K562 (cell line): Measurements from ENCODE around the gene ATP8A1. TPM values are rescaled to one million over a fixed set of nuclear protein-coding genes. Genes with fewer than 3 reads are reported as not detected.

Source experiments
- ATAC-seq: fragments of 200-7000 bp; cut with Tn5 transposase; 3 replicates; pipeline ENCODE4 v1.9.1; 2020; ENCODE audit warnings: moderate library complexity
- BruUV-seq: library from RNA; stranded (reverse); fragments of 400-500 nt; replicated peaks from 2 replicates; lab custom pipeline; 2021; lab: Mats Ljungman, UMichigan
- CTCF ChIA-PET: fragments of 300-600 bp; formaldehyde crosslinking; extraction: SDS; loops from one replicate; lab custom pipeline; 2021; ENCODE audit warnings: low intra/inter-chr PET ratio; lab: Yijun Ruan, JAX
- POLR2A ChIA-PET: fragments of 300-600, 350-650 bp; sonication (Branson Sonifier 250); formaldehyde crosslinking; extraction: SDS; loops from one replicate; lab custom pipeline; 2021; ENCODE audit warnings: antibody characterized with exemption, inconsistent platforms; lab: Yijun Ruan, JAX
- DNase-seq, 4 experiments: peaks; one replicate each; pipeline versions ENCODE4 v3.0.0 to v3.0.0-alpha.2; 2011 to 2018; ENCODE audit warnings: low spot score in 3 of 4, mixed read lengths in 3 of 4; ENCODE audit errors: extremely low read depth in 1 of 4
- FAIRE-seq: peaks from 2 replicates; lab custom pipeline; 2011; peaks lifted over from hg19 to GRCh38; lab: Jason Lieb, UNC
- H2AFZ ChIP-seq: 2 replicates; pipeline ENCODE4 v1.6.0; 2011; ENCODE audit warnings: low read depth, low read length, control low read depth, inconsistent platforms
- H3K27ac ChIP-seq: fragments of 200-600 bp; 3 replicates; pipeline ENCODE4 v1.8.0; 2011; ENCODE audit warnings: low read depth, mild to moderate bottlenecking, control low read depth, inconsistent platforms, low read length, moderate library complexity, mixed read lengths; ENCODE audit errors: extremely low read depth
- H3K27me3 ChIP-seq, 2 experiments: fragments of 300-600 bp in 1 of 2; 2 replicates in 1 of 2; 3 replicates in 1 of 2; pipeline versions ENCODE4 v1.6.0 to v1.8.0; 2011; ENCODE audit warnings: inconsistent platforms in 2 of 2, low read length in 2 of 2, mild to moderate bottlenecking in 1 of 2, mixed read lengths in 1 of 2, moderate library complexity in 1 of 2; ENCODE audit not compliant: control insufficient read depth in 2 of 2, insufficient read depth in 2 of 2
- H3K36me3 ChIP-seq: fragments of 300-600 bp; 3 replicates; pipeline ENCODE4 v1.8.0; 2011; ENCODE audit warnings: mild to moderate bottlenecking, low read length, inconsistent platforms; ENCODE audit not compliant: control insufficient read depth, insufficient read depth
- H3K4me1 ChIP-seq, 2 experiments: fragments of 200-600 bp in 1 of 2; replicated peaks in 1 of 2; 2 replicates in 1 of 2; 3 replicates in 1 of 2; pipeline versions ENCODE4 v1.5.1 to v1.8.0; 2011; ENCODE audit warnings: inconsistent platforms in 2 of 2, low read length in 2 of 2, mild to moderate bottlenecking in 1 of 2, mixed read lengths in 1 of 2, moderate library complexity in 1 of 2; ENCODE audit not compliant: control insufficient read depth in 2 of 2, insufficient read depth in 2 of 2
- H3K4me2 ChIP-seq: 2 replicates; pipeline ENCODE4 v1.6.1; 2011; ENCODE audit warnings: low read length, control low read depth, inconsistent platforms, mixed read lengths; ENCODE audit not compliant: insufficient read depth
- H3K4me3 ChIP-seq: fragments of 200-600 bp; sonication (generic), shearing (Covaris generic); 2 replicates; pipeline ENCODE4 v1.5.1; 2016; ENCODE audit warnings: control low read depth, inconsistent platforms
- H3K79me2 ChIP-seq: fragments of 200-600 bp; 3 replicates; pipeline ENCODE4 v1.8.0; 2011; ENCODE audit warnings: low read length, inconsistent platforms; ENCODE audit not compliant: control insufficient read depth, insufficient read depth
- H3K9ac ChIP-seq, 2 experiments: 2 replicates each; pipeline versions ENCODE4 v1.6.0 to v1.6.1; 2011; ENCODE audit warnings: low read depth in 2 of 2, low read length in 2 of 2, control low read depth in 1 of 2, inconsistent platforms in 1 of 2, mild to moderate bottlenecking in 1 of 2, mixed read lengths in 1 of 2; ENCODE audit not compliant: insufficient read depth in 1 of 2
- H3K9me1 ChIP-seq: one replicate; pipeline ENCODE4 v1.6.0; 2011; ENCODE audit warnings: inconsistent platforms, mild to moderate bottlenecking, low read length, moderate library complexity; ENCODE audit not compliant: control insufficient read depth, insufficient read depth
- H3K9me3 ChIP-seq: replicated peaks from 2 replicates; pipeline ENCODE4 v1.5.1; 2011; ENCODE audit warnings: low read depth, low read length, inconsistent platforms; ENCODE audit not compliant: control insufficient read depth, insufficient read depth
- H4K20me1 ChIP-seq: replicated peaks from 2 replicates; pipeline ENCODE4 v1.6.1; 2011; ENCODE audit warnings: low read length, inconsistent platforms, mixed read lengths; ENCODE audit not compliant: control insufficient read depth, insufficient read depth
- ARHGAP35 ChIP-seq: fragments of 450-650 bp; IDR thresholded peaks from 2 replicates; pipeline ENCODE4 v1.6.1; 2018; ENCODE audit not compliant: partially characterized antibody
- SMARCC2 ChIP-seq: fragments of 450-650 bp; IDR thresholded peaks from 2 replicates; pipeline ENCODE4 v1.6.1; 2017; ENCODE audit warnings: antibody characterized with exemption, moderate library complexity, mild to moderate bottlenecking, low read depth
- TAF9B ChIP-seq: fragments of 450-650 bp; IDR thresholded peaks from 2 replicates; pipeline ENCODE4 v1.6.1; 2018; ENCODE audit warnings: mild to moderate bottlenecking; ENCODE audit not compliant: partially characterized antibody
- ZZZ3 ChIP-seq: fragments of 450-650 bp; IDR thresholded peaks from 2 replicates; pipeline ENCODE4 v1.6.1; 2016; ENCODE audit warnings: antibody characterized with exemption, mild to moderate bottlenecking, moderate library complexity
- WGBS: fragments of 100-300 bp; shearing (Covaris generic); methylation state at CpG from one replicate; pipeline ENCODE4 v1.1.6; 2016; ENCODE audit warnings: low coverage, mixed read lengths; ENCODE audit not compliant: insufficient coverage; ENCODE audit errors: missing lambda C conversion rate; 5-methylcytosine and 5-hydroxymethylcytosine counted together
- in situ Hi-C: fragments of 300-500 bp; cut with MboI; formaldehyde crosslinking; loops from 4 replicates; pipeline ENCODE4 v1.15.0; 2018; ENCODE audit warnings: inconsistent platforms, mixed read lengths
- intact Hi-C: fragments of 100-400 bp; cut with micrococcal nuclease; formaldehyde crosslinking; loops from 2 replicates; pipeline ENCODE4 v1.14.2; 2022
- polyA plus RNA-seq, 8 experiments: library from polyadenylated mRNA; depleted of rRNA in 4 of 8; stranded (reverse) in 5 of 8; unstranded in 3 of 8; fragments of >200 nt; fragmentation: Nextera tagmentation in 2 of 8; fragmentation: Illumina TruSeq in 1 of 8; extraction: Ambion mirVana in 2 of 8; extraction: Trizol in 1 of 8; gene quantifications; 2 replicates each; pipeline versions ENCODE4 v1.2.1 to v1.2.3, GENCODE V29; 2011 to 2014; ENCODE audit warnings: inconsistent platforms in 1 of 8, missing spikeins in 1 of 8
- total RNA-seq, 7 experiments: library from RNA; depleted of rRNA in 6 of 7; stranded (reverse); fragments of >200 nt in 6 of 7; fragmentation: Illumina TruSeq in 2 of 7; extraction: Trizol in 2 of 7; gene quantifications; 2 replicates each; pipeline versions ENCODE4 v1.2.1 to v1.2.3, GENCODE V29; 2011 to 2021; ENCODE audit warnings: low replicate concordance in 1 of 7

Gene ATP8A1
- total and polyA plus RNA-seq, 9 of the 15 experiments (the other 6 are each of a cell fraction or from before 2014, with no cell fraction given) = 0.05 to 0.29 (median 0.07) TPM; not detected in 2

DNA sequence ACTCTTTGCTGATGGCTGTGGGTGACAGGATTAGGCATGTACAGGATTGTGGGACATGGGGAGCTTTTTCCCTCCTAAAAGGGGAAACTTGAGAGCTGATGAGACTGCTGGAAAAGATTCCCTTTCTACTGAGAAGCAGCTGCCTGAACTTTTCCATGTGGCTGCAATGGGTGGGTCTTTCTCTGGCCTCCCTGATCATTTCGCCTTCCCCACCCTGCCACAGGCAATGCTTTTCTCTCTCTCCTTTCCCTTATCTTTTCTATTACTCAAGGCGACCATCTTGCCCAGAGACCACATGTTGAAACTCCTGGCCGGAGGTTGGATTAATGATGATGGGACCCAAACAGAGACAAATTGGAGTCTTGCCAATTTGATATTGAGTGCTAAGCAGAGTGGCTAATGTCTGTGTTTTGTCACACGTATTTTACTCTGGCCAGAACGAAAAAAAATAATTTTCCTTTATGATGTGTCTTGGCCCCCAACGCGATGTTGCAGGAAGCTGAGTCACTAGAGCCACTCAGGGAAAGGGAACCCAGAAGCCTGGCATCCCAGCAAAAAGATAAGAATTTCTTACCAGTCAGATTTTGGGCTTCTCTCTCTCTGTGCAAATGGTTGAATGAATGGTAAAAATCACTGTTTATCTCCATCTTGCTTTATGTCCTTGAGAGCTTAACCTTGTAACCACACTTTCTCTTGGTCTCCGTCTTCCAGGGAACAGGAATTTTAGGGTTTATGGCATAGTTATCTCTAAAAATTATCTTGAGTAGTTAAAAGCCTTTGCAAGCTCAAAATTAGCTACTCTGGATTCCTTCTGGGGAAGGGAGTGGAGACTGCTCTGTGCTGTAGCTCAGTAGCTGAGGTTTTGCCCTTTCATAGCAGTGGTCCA, 19.4 kb upstream of the ATP8A1 start:
- no peaks in the 10 kb centered on the region for H3K4me1 ChIP-seq
- H3K36me3 ChIP-seq = no peaks in the 10 kb centered on the region
- POLR2A ChIA-PET = no interaction called here
- FAIRE-seq = no peak
- H2AFZ ChIP-seq = no peak overlapping the region
- no peak for TF ChIP-seq TAF9B
- TF ChIP-seq ARHGAP35 = no peak
- TF ChIP-seq, all 486 proteins: peak for 0
- Histone ChIP-seq H3K9me1 (no peaks in the 10 kb centered on the region), H3K79me2 (no peaks in the 10 kb centered on the region), H4K20me1 (no peaks in the 10 kb centered on the region), H3K9me3 (no peaks in the 10 kb centered on the region), H3K27ac (no peak overlapping the region), H3K4me3 (no peak overlapping the region), H3K27me3 (no peaks in the 10 kb centered on the region), H3K9ac (no peak overlapping the region), H3K4me2 (no peak overlapping the region)
- ATAC-seq (no peak), DNase-seq (no peak)
- intact Hi-C loops (no loop called here), in situ Hi-C loops (no loop called here)
- CTCF ChIA-PET = no interaction called here
- WGBS = 3% methylated on average over 8 of the region's 8 CpGs
- BruUV-seq = no TSS peak

DNA sequence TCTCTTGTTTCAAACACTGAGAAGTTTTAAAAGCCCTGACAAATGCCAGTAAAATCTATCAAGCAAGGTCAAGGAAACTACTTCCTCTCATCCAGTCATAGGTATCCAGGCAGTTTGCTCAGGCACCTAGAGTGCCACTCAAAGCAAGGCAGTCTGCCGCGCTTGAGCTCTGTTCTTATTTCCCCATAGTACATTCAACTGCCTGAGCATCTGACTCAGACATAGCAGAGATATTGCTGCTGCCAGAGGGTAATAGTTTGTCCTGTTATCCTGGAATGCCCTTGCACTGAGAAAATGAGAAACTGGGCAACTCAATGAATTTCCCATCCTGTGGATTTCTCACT, 16.1 kb upstream of the ATP8A1 start:
- FAIRE-seq = no peak
- Histone ChIP-seq H3K4me1 (no peaks in the 10 kb centered on the region), H2AFZ (no peak overlapping the region), H3K79me2 (no peaks in the 10 kb centered on the region), H3K9ac (no peak overlapping the region), H3K36me3 (no peaks in the 10 kb centered on the region), H3K9me1 (no peaks in the 10 kb centered on the region), H3K27ac (no peak overlapping the region), H3K4me3 (no peak overlapping the region), H3K4me2 (no peak overlapping the region), H4K20me1 (no peaks in the 10 kb centered on the region), H3K9me3 (no peaks in the 10 kb centered on the region), H3K27me3 (no peaks in the 10 kb centered on the region)
- 0% methylated on average over 2 of the region's 2 CpGs for WGBS
- CTCF ChIA-PET = no interaction called here
- BruUV-seq = no TSS peak
- no peak for DNase-seq
- TF ChIP-seq ZZZ3 (no peak), SMARCC2 (no peak)
- intact Hi-C loops = no loop called here
- in situ Hi-C loops = no loop called here
- POLR2A ChIA-PET = no interaction called here
- no peak for ATAC-seq
